ENCODE results near the gene ADAMTS2. TPM values are rescaled to one million over a fixed set of nuclear protein-coding genes. Genes with fewer than 3 reads are reported as not detected.

ADAMTS2 gene
- total and polyA plus RNA-seq, 2 of the 4 experiments (the other 2 are of a cell fraction) = 19.0 to 58.8 TPM

DNA sequence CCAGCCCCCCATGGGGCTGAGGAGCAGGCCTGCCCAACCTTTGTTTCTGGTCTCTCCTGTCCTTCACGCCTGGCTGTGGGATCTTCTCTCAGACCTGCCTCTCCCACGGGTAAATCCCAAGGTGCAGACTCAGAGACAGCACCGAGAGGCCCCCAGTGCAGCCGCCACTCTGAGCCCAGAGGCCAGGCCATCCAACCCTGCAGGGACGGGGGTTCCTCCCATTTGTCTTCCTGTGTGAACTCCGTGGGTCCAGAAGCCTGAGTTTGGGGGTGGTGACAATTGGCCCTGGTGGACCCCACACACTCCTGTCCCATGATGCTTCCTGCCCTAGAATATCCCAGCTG lies 123.4 kb downstream of the ADAMTS2 start:
- intact Hi-C loops (cut with micrococcal nuclease) = no loop called here
- no peak overlapping the region for H3K23ac ChIP-seq (ENCODE audit: low read depth, low read length)
- H2AK5ac ChIP-seq (ENCODE audit: low read depth, low read length) = no peak overlapping the region
- BruUV-seq (replicated peaks) = no TSS peak
- TF ChIP-seq, protein P1, sequence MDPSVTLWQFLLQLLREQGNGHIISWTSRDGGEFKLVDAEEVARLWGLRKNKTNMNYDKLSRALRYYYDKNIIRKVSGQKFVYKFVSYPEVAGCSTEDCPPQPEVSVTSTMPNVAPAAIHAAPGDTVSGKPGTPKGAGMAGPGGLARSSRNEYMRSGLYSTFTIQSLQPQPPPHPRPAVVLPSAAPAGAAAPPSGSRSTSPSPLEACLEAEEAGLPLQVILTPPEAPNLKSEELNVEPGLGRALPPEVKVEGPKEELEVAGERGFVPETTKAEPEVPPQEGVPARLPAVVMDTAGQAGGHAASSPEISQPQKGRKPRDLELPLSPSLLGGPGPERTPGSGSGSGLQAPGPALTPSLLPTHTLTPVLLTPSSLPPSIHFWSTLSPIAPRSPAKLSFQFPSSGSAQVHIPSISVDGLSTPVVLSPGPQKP (IDR thresholded peaks at IDR 0.05; ENCODE audit: borderline replicate concordance, low read depth, low read length) = no peak
- no peak for TF ChIP-seq NFE2L2 (IDR thresholded peaks at IDR 0.05; ENCODE audit: low read depth, low read length)
- no peak for TF ChIP-seq MAFK (IDR thresholded peaks at IDR 0.05; ENCODE audit: low read depth, low read length)
- no peak for TF ChIP-seq SMC3 (IDR thresholded peaks at IDR 0.05; ENCODE audit: low read depth, low read length)
- TF ChIP-seq CHD1 (IDR thresholded peaks at IDR 0.05; ENCODE audit: low read depth, low read length) = no peak
- no peak for TF ChIP-seq CEBPB (IDR thresholded peaks at IDR 0.05; ENCODE audit: low read depth, low read length)
- TF ChIP-seq MAZ (IDR thresholded peaks at IDR 0.05; ENCODE audit: borderline replicate concordance, low read depth, low read length) = no peak
- TF ChIP-seq RCOR1 (IDR thresholded peaks at IDR 0.05; ENCODE audit: insufficient replicate concordance, low read length) = no peak
- TF ChIP-seq POLR2A (IDR thresholded peaks at IDR 0.05; ENCODE audit: low read depth, low read length) = no peak
- no peak for TF ChIP-seq RFX5 (IDR thresholded peaks at IDR 0.05; ENCODE audit: low read depth, low read length)
- TF ChIP-seq FOS (IDR thresholded peaks at IDR 0.05; ENCODE audit: low read depth, low read length) = no peak
- no peak overlapping the region for H3K4me3 ChIP-seq (ENCODE audit: insufficient read depth, low read depth, low read length)
- H3K27me3 ChIP-seq (ENCODE audit: control insufficient read depth, insufficient read depth, low read length) = no peaks in the 10 kb centered on the region
- H3K18ac ChIP-seq (ENCODE audit: low read depth, low read length) = no peak overlapping the region
- H2BK120ac ChIP-seq (ENCODE audit: low read depth, low read length) = no peak overlapping the region
- H4K8ac ChIP-seq (ENCODE audit: low read depth in 2 of 2, low read length in 2 of 2) = no peak overlapping the region
- H3K14ac ChIP-seq (replicated peaks; ENCODE audit: low read depth, low read length) = no peak overlapping the region
- ChIA-PET CTCF (no interaction called here), POLR2A (ENCODE audit: unreplicated experiment) (no interaction called here)
- ATAC-seq (ENCODE audit: low read depth) (no peak), DNase-seq (no peak)
- H3K4ac ChIP-seq (ENCODE audit: low read depth, low read length) = no peak overlapping the region
- no peak overlapping the region for H2AFZ ChIP-seq (replicated peaks; ENCODE audit: low read length, poor library complexity)
- in situ Hi-C loops (cut with MboI; ENCODE audit: low sequenced_read_pairs) = no loop called here
- no peak overlapping the region for H3K56ac ChIP-seq (ENCODE audit: extremely low read depth, insufficient read depth, low read length)
- H2BK5ac ChIP-seq (ENCODE audit: low read depth, low read length, poor library complexity, severe bottlenecking) = no peak overlapping the region
- peaks cover 7% of the 10 kb centered on the region for H3K9me1 ChIP-seq (ENCODE audit: insufficient read depth, low read length)
- H4K91ac ChIP-seq (ENCODE audit: insufficient read depth, low read depth, low read length) = no peak overlapping the region
- H2BK20ac ChIP-seq (ENCODE audit: low read depth, low read length) = no peak overlapping the region
- H3K4me2 ChIP-seq (ENCODE audit: low read depth, low read length) = no peak overlapping the region
- H2BK15ac ChIP-seq (ENCODE audit: low read depth, low read length) = no peak overlapping the region
- H3K9me3 ChIP-seq (ENCODE audit: control insufficient read depth, insufficient read depth, low read length) = no peaks in the 10 kb centered on the region
- H3K79me1 ChIP-seq (ENCODE audit: low read depth in 1 of 2, low read length in 2 of 2) = peaks cover 11 to 45% of the 10 kb centered on the region in 2 experiments; a peak in 3 of 4 replicates
- 80% methylated on average over 3 of the region's 6 CpGs; no CpG with 5 or more reads in 1 of the 2 experiments for WGBS, 2 experiments (ENCODE audit: extremely low coverage in 2 of 2, insufficient read length in 1 of 2)
- dilution Hi-C loops (cut with HindIII; ENCODE audit: low sequenced_read_pairs, unreplicated experiment) = no loop called here
- H3K27ac ChIP-seq (ENCODE audit: insufficient read depth, low read length) = no peak overlapping the region
- H3K36me3 ChIP-seq (ENCODE audit: control insufficient read depth, insufficient read depth, low read length) = peaks cover 5% of the 10 kb centered on the region
- no peak overlapping the region for H4K5ac ChIP-seq (ENCODE audit: low read depth, low read length)
- peaks cover 16% of the 10 kb centered on the region for H4K20me1 ChIP-seq (ENCODE audit: insufficient read depth, low read length)
- H3K4me1 ChIP-seq (ENCODE audit: control insufficient read depth, insufficient read depth, low read length) = peaks cover 5% of the 10 kb centered on the region
- no peak overlapping the region for H2AK9ac ChIP-seq (replicated peaks; ENCODE audit: low read depth, low read length, poor library complexity)
- no peak overlapping the region for H3K9ac ChIP-seq (ENCODE audit: low read depth, low read length)
